OCI-LY7 (cell line): Measurements from ENCODE around the gene SERPINB2. TPM values are rescaled to one million over a fixed set of nuclear protein-coding genes. Genes with fewer than 3 reads are reported as not detected.

Experiments used
- BruUV-seq: library from RNA; stranded (reverse); fragments of 400-500 nt; replicated peaks from 2 replicates; lab custom pipeline; 2021; lab: Mats Ljungman, UMichigan
- CTCF ChIA-PET: fragments of 300-600 bp; sonication (Branson Sonifier 250); formaldehyde crosslinking; loops from one replicate; lab custom pipeline; 2022; ENCODE audit warnings: antibody characterized with exemption; ENCODE audit not compliant: unreplicated experiment; lab: Charles Lee
- POLR2A ChIA-PET: fragments of 300-600 bp; sonication (Branson Sonifier 250); formaldehyde crosslinking; loops from one replicate; lab custom pipeline; 2022; ENCODE audit warnings: antibody characterized with exemption; lab: Charles Lee
- DNase-seq: peaks from one replicate; pipeline ENCODE4 v3.0.0-alpha.2; 2015; ENCODE audit warnings: low spot score
- H2AFZ ChIP-seq: fragments of 200-600 bp; sonication (generic), shearing (Covaris generic); 2 replicates; pipeline ENCODE4 v1.6.1; 2014; ENCODE audit warnings: mild to moderate bottlenecking, antibody characterized with exemption, low read length, moderate library complexity
- H3K27ac ChIP-seq: fragments of 200-600 bp; sonication (generic); 2 replicates; pipeline ENCODE4 v1.5.1; 2014; ENCODE audit warnings: mixed run types, low read depth, mild to moderate bottlenecking, moderate library complexity, low read length, inconsistent platforms; ENCODE audit not compliant: poor library complexity, severe bottlenecking
- H3K36me3 ChIP-seq: fragments of 200-600 bp; sonication (generic); 2 replicates; pipeline ENCODE4 v1.6.1; 2014; ENCODE audit warnings: mild to moderate bottlenecking, antibody characterized with exemption, low read length, moderate library complexity, mixed read lengths; ENCODE audit not compliant: insufficient read depth
- H3K4me1 ChIP-seq: fragments of 200-600 bp; sonication (generic); 2 replicates; pipeline ENCODE4 v1.5.1; 2014; ENCODE audit warnings: mild to moderate bottlenecking, low read length; ENCODE audit not compliant: insufficient read depth, poor library complexity, severe bottlenecking
- H3K4me2 ChIP-seq: fragments of 200-600 bp; sonication (generic); 2 replicates; pipeline ENCODE4 v1.6.1; 2014; ENCODE audit warnings: mild to moderate bottlenecking, low read length
- H3K4me3 ChIP-seq: fragments of 200-600 bp; sonication (generic); 2 replicates; pipeline ENCODE4 v1.5.1; 2014; ENCODE audit warnings: mild to moderate bottlenecking, low read depth, low read length; ENCODE audit not compliant: poor library complexity, severe bottlenecking
- H3K79me2 ChIP-seq: fragments of 200-600 bp; sonication (generic); 2 replicates; pipeline ENCODE4 v1.6.1; 2016; ENCODE audit warnings: low read depth, mild to moderate bottlenecking, low read length, moderate library complexity, mixed read lengths; ENCODE audit not compliant: insufficient read depth
- H3K9me2 ChIP-seq: fragments of 200-600 bp; sonication (generic); 2 replicates; pipeline ENCODE4 v1.6.1; 2016; ENCODE audit warnings: mild to moderate bottlenecking, low read length, mixed read lengths; ENCODE audit not compliant: insufficient read depth
- H3K9me3 ChIP-seq: fragments of 200-600 bp; sonication (generic); 2 replicates; pipeline ENCODE4 v1.6.1; 2014; ENCODE audit warnings: mild to moderate bottlenecking, mixed run types, low read length, mixed read lengths
- H4K20me1 ChIP-seq: fragments of 200-600 bp; sonication (generic); 2 replicates; pipeline ENCODE4 v1.6.1; 2014; ENCODE audit warnings: mild to moderate bottlenecking, antibody characterized with exemption, low read length, moderate library complexity, mixed read lengths; ENCODE audit not compliant: insufficient read depth
- EZH2phosphoT487 ChIP-seq: fragments of 200-600 bp; sonication (generic); IDR thresholded peaks from 2 replicates; pipeline ENCODE4 v1.6.1; 2018; ENCODE audit warnings: low read depth, borderline replicate concordance, mild to moderate bottlenecking, mixed run types, antibody characterized with exemption, low read length, moderate library complexity, mixed read lengths
- intact Hi-C: fragments of 100-400 bp; cut with micrococcal nuclease; formaldehyde crosslinking; loops from one replicate; pipeline ENCODE4 v1.10.0; 2022; ENCODE audit not compliant: unreplicated experiment
- total RNA-seq, 2 experiments: library from RNA; depleted of rRNA in 1 of 2; stranded (reverse); fragments of >200 nt in 1 of 2; shearing (Covaris generic) in 1 of 2; gene quantifications; 2 replicates each; pipeline ENCODE4 v1.2.3, GENCODE V29; 2014 to 2022
- TF ChIP-seq, protein P1 (sequence below): fragments of 200-600 bp; sonication (generic); conservative IDR thresholded peaks from 2 replicates; pipeline ENCODE4 v1.5.1; 2014; ENCODE audit warnings: mild to moderate bottlenecking, antibody characterized with exemption, low read length, moderate library complexity, mixed read lengths

The SERPINB2 gene
- total RNA-seq, 2 experiments from 2014 or later = not detected

- H3K9me2 ChIP-seq = no peaks in the 10 kb centered on the region
- no peak overlapping the region for H2AFZ ChIP-seq
- DNase-seq = no peak
- H3K36me3 ChIP-seq = no peaks in the 10 kb centered on the region
- H4K20me1 ChIP-seq = no peaks in the 10 kb centered on the region
- TF ChIP-seq, protein P1, sequence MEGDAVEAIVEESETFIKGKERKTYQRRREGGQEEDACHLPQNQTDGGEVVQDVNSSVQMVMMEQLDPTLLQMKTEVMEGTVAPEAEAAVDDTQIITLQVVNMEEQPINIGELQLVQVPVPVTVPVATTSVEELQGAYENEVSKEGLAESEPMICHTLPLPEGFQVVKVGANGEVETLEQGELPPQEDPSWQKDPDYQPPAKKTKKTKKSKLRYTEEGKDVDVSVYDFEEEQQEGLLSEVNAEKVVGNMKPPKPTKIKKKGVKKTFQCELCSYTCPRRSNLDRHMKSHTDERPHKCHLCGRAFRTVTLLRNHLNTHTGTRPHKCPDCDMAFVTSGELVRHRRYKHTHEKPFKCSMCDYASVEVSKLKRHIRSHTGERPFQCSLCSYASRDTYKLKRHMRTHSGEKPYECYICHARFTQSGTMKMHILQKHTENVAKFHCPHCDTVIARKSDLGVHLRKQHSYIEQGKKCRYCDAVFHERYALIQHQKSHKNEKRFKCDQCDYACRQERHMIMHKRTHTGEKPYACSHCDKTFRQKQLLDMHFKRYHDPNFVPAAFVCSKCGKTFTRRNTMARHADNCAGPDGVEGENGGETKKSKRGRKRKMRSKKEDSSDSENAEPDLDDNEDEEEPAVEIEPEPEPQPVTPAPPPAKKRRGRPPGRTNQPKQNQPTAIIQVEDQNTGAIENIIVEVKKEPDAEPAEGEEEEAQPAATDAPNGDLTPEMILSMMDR = no peak
- TF ChIP-seq EZH2phosphoT487 = no peak
- BruUV-seq = no TSS peak
- no peaks in the 10 kb centered on the region for H3K79me2 ChIP-seq
- H3K4me2 ChIP-seq = no peak overlapping the region
- POLR2A ChIA-PET = no interaction called here
- no peak overlapping the region for H3K27ac ChIP-seq
- no peaks in the 10 kb centered on the region for H3K4me1 ChIP-seq
- CTCF ChIA-PET = no interaction called here
- intact Hi-C loops = no loop called here
- H3K4me3 ChIP-seq = no peak overlapping the region
- no peaks in the 10 kb centered on the region for H3K9me3 ChIP-seq
Measured at GRCh38 chr18:63890950-63891304, 3.4 kb downstream of the SERPINB2 start.

- CTCF ChIA-PET = no interaction called here
- POLR2A ChIA-PET = no interaction called here
- Histone ChIP-seq H3K36me3 (no peaks in the 10 kb centered on the region), H3K4me2 (no peak overlapping the region), H2AFZ (no peak overlapping the region), H3K9me3 (no peaks in the 10 kb centered on the region), H3K27ac (no peak overlapping the region), H4K20me1 (no peaks in the 10 kb centered on the region), H3K4me3 (no peak overlapping the region), H3K4me1 (no peaks in the 10 kb centered on the region), H3K9me2 (no peaks in the 10 kb centered on the region), H3K79me2 (no peaks in the 10 kb centered on the region)
- TF ChIP-seq EZH2phosphoT487 = no peak
- TF ChIP-seq, protein P1 = no peak
- intact Hi-C loops = no loop called here
- no TSS peak for BruUV-seq
- no peak for DNase-seq
Measured at GRCh38 chr18:63892566-63892965, 5.1 kb downstream of the SERPINB2 start.

DNA sequence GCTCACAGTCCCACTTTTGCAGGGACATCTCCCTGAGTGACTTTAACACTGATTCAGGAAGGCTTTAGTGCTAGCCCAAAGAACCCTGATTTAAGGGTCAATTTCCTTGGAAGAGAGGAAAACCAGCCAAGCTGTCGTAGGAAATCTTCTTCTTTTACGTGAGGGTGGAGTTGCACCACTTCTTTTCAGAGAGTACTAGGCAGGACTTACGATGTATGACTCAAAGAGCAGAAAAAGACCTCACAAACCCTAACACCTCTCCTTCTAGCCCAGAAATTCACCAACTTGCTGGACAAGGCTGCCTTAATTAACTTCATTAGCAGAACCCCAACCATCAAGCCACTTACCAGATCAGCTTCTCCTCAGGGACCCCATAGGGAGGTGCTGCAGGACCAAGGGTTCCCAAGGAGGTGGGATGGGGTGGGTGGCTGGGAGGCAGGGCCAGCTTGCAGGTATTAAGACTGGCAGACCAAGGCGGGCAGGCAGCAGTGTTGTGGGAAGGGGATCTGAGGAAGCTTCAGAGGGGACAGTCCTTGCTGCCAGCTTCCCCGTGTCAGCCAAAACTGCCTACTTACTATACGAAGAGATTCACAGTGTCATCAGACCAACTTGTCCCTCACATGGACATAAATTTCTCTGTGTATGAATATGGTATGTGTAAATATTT, 6.7 kb downstream of the SERPINB2 start:
- Histone ChIP-seq H3K9me2 (no peaks in the 10 kb centered on the region), H3K4me3 (no peak overlapping the region), H3K79me2 (no peaks in the 10 kb centered on the region), H3K4me2 (no peak overlapping the region), H3K36me3 (no peaks in the 10 kb centered on the region), H3K9me3 (no peaks in the 10 kb centered on the region), H3K4me1 (no peaks in the 10 kb centered on the region), H3K27ac (no peak overlapping the region), H2AFZ (no peak overlapping the region), H4K20me1 (no peaks in the 10 kb centered on the region)
- TF ChIP-seq, protein P1 = no peak
- TF ChIP-seq EZH2phosphoT487 = no peak
- no TSS peak for BruUV-seq
- no peak for DNase-seq
- POLR2A ChIA-PET = interaction anchor here (0.6 kb wide), 1 partner anchor 61 kb away, joined by 5 read pairs; no protein-coding TSS in a partner anchor
- intact Hi-C loops = no loop called here
- CTCF ChIA-PET = no interaction called here
